Ascending aorta (tissue), 2 donors: ENCODE measurements around the gene TGFB2. TPM values are rescaled to one million over a fixed set of nuclear protein-coding genes. Genes with fewer than 3 reads are reported as not detected.

Source experiments
- DNase-seq, 2 donors: peaks; one replicate each; pipeline ENCODE4 v3.0.0-alpha.2; 2019; ENCODE audit warnings: low spot score in 2 of 2
- H3K27ac ChIP-seq, 2 donors: fragments of 200-600 bp; sonication (generic); one replicate each; pipeline ENCODE4 v1.5.1; 2016 to 2017; ENCODE audit warnings: mild to moderate bottlenecking in 1 of 2
- H3K27me3 ChIP-seq: fragments of 200-600 bp; sonication (generic); one replicate; pipeline ENCODE4 v1.5.1; 2017
- H3K36me3 ChIP-seq, 2 donors: fragments of 200-600 bp; sonication (generic); one replicate each; pipeline ENCODE4 v1.5.1; 2016
- H3K4me1 ChIP-seq, 2 donors: fragments of 200-600 bp; sonication (generic); one replicate each; pipeline ENCODE4 v1.5.1; 2016 to 2017; ENCODE audit warnings: mild to moderate bottlenecking in 1 of 2
- H3K4me3 ChIP-seq, 2 donors: fragments of 200-600 bp; sonication (generic); one replicate each; pipeline ENCODE4 v1.5.1; 2016 to 2017; ENCODE audit warnings: mild to moderate bottlenecking in 1 of 2
- H3K9me3 ChIP-seq, 2 donors: fragments of 200-600 bp; sonication (generic); one replicate each; pipeline ENCODE4 v1.5.1; 2016
- intact Hi-C: fragments of 100-400 bp; cut with DNase I; formaldehyde crosslinking; loops from one replicate; pipeline ENCODE4 v1.15.1; 2023
- total RNA-seq: library from RNA; depleted of rRNA; stranded (reverse); fragments of >200 nt; gene quantifications from one replicate; pipeline ENCODE4 v1.1.0, GENCODE V29; 2016
- TF ChIP-seq, protein P1 (sequence below), 3 experiments: fragments of 200-600 bp in 2 of 3; fragments of 450-650 bp in 1 of 3; sonication (generic) in 2 of 3; IDR thresholded peaks; one replicate each; pipeline ENCODE4 v1.5.1; 2016 to 2019; ENCODE audit warnings: antibody characterized with exemption in 3 of 3, mild to moderate bottlenecking in 1 of 3, moderate library complexity in 1 of 3

TGFB2 gene
- total RNA-seq, result 9.9 TPM

DNA sequence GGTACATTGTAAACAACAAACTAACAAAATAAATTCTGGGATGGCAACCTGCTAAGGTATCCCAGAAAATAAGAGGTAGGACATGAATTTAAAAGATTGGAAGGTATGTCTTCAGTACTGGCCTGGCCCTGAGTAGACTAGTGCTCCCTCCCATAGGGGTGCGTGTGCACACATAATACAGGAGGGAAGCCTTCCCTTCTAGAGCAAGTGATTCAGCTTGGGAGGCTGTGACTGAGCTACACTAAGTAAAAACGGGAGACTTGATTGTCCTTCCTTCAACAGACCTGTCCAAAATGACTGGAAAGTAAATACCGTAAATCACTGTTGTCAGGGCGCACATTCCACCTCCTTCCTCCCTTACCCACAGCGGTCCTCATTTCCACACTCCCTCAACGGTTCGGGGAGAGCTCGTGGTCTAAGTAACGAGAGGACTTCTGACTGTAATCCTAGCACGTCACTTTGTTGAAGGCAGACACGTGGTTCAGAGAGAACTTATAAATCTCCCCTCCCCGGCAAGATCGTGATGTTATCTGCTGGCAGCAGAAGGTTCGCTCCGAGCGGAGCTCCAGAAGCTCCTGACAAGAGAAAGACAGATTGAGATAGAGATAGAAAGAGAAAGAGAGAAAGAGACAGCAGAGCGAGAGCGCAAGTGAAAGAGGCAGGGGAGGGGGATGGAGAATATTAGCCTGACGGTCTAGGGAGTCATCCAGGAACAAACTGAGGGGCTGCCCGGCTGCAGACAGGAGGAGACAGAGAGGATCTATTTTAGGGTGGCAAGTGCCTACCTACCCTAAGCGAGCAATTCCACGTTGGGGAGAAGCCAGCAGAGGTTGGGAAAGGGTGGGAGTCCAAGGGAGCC is at the start of gene TGFB2:
Gene TGFB2 (plus strand): TSS at position 523 of the 859 bp plus-strand sequence. CDS start 1,366 bp downstream, outside the sequence.
- intact Hi-C loops, result loop anchor here (5.0 to 10.0 kb wide), 5 partner anchors 320 to 952 kb away; partner anchors contain the start of gene LYPLAL1
- TF ChIP-seq, protein P1, sequence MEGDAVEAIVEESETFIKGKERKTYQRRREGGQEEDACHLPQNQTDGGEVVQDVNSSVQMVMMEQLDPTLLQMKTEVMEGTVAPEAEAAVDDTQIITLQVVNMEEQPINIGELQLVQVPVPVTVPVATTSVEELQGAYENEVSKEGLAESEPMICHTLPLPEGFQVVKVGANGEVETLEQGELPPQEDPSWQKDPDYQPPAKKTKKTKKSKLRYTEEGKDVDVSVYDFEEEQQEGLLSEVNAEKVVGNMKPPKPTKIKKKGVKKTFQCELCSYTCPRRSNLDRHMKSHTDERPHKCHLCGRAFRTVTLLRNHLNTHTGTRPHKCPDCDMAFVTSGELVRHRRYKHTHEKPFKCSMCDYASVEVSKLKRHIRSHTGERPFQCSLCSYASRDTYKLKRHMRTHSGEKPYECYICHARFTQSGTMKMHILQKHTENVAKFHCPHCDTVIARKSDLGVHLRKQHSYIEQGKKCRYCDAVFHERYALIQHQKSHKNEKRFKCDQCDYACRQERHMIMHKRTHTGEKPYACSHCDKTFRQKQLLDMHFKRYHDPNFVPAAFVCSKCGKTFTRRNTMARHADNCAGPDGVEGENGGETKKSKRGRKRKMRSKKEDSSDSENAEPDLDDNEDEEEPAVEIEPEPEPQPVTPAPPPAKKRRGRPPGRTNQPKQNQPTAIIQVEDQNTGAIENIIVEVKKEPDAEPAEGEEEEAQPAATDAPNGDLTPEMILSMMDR (IDR thresholded peaks at IDR 0.05), result no peak

DNA sequence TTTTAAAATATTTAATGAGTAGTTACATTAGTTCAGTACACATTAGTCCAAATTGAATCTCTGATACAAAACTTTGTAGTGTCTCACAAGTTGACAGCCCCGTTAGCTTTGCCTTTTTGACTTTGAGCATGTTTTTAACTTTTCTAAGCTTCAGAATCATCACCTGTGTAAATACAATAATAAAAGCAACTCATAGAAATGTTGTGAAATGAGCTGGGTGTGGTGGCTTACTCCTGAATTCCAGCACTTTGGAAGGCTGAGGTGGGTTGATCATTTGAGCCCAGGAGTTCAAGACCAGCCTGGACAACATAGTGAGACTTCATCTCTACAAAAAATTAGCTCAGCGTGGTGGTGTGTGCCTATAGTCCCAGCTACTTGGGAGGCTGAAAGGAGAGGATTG is 49.0 kb upstream of the TGFB2 start:
- intact Hi-C loops, result no loop called here
- no peak overlapping the region for H3K4me3 ChIP-seq
- no peaks in the 10 kb centered on the region for H3K4me1 ChIP-seq
- TF ChIP-seq, protein P1 (IDR thresholded peaks at IDR 0.05), result no peak
- H3K36me3 ChIP-seq, result peaks cover 0 to 2% of the 10 kb centered on the region in 2 donors
- DNase-seq, result no peak
- H3K27ac ChIP-seq, result no peak overlapping the region
- H3K9me3 ChIP-seq, result no peaks in the 10 kb centered on the region
- no peaks in the 10 kb centered on the region for H3K27me3 ChIP-seq

More for the DNA sequence above, at the start of gene TGFB2:
- H3K27ac ChIP-seq, result peak within 1 kb of the TSS; percentile 81 to 89
- no peaks in the 10 kb centered on the region for H3K27me3 ChIP-seq
- no peaks in the 10 kb centered on the region for H3K36me3 ChIP-seq
- H3K9me3 ChIP-seq, result no peaks in the 10 kb centered on the region
- peak; percentile 34 to 80 for DNase-seq
- peak within 1 kb of the TSS; percentile 88 to 89 for H3K4me3 ChIP-seq
- no peaks in the 10 kb centered on the region for H3K4me1 ChIP-seq

- intact Hi-C loops, result no loop called here
- Histone ChIP-seq H3K36me3 (peaks cover 0 to 2% of the 10 kb centered on the region in 2 donors), H3K27me3 (no peaks in the 10 kb centered on the region), H3K27ac (no peak overlapping the region), H3K4me3 (no peak overlapping the region), H3K4me1 (no peaks in the 10 kb centered on the region), H3K9me3 (no peaks in the 10 kb centered on the region)
- no peak for DNase-seq
- TF ChIP-seq, protein P1 (IDR thresholded peaks at IDR 0.05), result no peak
Observed at GRCh38 chr1:218297461-218297860, 47.7 kb upstream of the TGFB2 start.

- H3K27me3 ChIP-seq, result no peaks in the 10 kb centered on the region
- H3K4me3 ChIP-seq, result no peak overlapping the region
- no peak overlapping the region for H3K27ac ChIP-seq
- TF ChIP-seq, protein P1 (IDR thresholded peaks at IDR 0.05), result no peak
- no peak for DNase-seq
- intact Hi-C loops, result no loop called here
- H3K4me1 ChIP-seq, result no peaks in the 10 kb centered on the region
- H3K9me3 ChIP-seq, result no peaks in the 10 kb centered on the region
- H3K36me3 ChIP-seq, result peaks cover 0 to 2% of the 10 kb centered on the region in 2 donors
Observed at GRCh38 chr1:218297867-218298266, 47.3 kb upstream of the TGFB2 start.

GRCh38 chr1:218298398-218298797 is 46.7 kb upstream of the TGFB2 start:
- no peak overlapping the region for H3K27ac ChIP-seq
- TF ChIP-seq, protein P1 (IDR thresholded peaks at IDR 0.05), result no peak
- no peak overlapping the region for H3K4me3 ChIP-seq
- intact Hi-C loops, result no loop called here
- no peaks in the 10 kb centered on the region for H3K4me1 ChIP-seq
- peaks cover 1 to 2% of the 10 kb centered on the region in 2 donors for H3K36me3 ChIP-seq
- no peak for DNase-seq
- H3K27me3 ChIP-seq, result no peaks in the 10 kb centered on the region
- H3K9me3 ChIP-seq, result no peaks in the 10 kb centered on the region
